HG03175 (cell line): Measurements from ENCODE around the gene RAP1GAP2.
"Not testable (repeated sequence)": the region's sequence is repeated elsewhere in the genome, so short reads cannot be mapped to it uniquely, and the experiment has no call there.

Experiments
- ATAC-seq: cut with Tn5 transposase; IDR thresholded peaks from one replicate; pipeline ENCODE4 v1.9.1; 2021; ENCODE audit warnings: mild to moderate bottlenecking, moderate library complexity; ENCODE audit not compliant: unreplicated experiment

Gene RAP1GAP2

DNA sequence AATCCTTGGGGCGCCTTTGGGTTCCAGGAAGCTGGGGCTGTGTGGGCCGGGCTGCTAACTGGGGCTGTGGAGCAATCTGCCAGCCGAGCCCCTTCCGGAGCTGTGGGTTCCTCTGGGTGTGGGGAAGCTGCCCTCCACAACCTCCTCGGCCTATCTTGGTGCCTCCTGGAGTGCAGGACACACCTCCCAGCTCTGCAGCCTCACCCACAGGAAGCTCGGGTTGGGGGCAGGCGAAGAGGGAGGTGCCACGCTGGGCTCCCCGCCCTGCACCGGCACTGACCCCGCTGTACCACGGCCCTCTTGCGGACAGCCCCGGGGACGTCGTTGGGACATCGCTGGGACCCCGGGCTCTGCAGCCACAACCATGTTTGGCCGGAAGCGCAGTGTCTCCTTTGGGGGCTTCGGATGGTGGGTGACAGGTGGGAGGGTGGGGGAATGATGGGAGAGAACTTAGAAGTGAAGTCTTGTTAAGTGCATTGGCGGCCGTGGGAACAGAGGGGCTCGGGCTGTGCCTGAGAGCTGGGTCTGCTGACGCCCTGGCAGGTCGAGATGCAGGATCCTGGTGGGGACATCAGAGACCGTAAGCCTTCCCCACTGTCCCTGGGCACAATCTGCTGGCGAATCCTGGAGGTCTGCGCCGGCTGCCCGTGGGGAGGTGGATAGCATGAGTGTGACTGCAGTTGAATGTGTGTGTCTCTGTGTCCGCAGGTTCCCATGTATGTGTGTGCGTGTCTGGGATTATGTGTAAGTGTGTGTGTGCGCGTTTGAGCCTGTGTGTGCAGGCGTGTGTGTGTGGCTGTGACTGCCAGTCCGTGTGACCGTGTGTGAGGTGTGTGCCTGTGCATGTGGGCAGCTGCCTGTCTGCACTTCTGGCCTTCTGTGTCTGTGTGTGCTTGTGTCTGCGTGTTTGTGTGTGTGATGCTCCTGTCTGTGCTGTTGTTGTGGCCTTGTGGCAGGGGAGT is at the start of gene RAP1GAP2:
RAP1GAP2 (plus strand) TSS at position 275 of the 962 bp plus-strand sequence; CDS start at position 365, 90 bp downstream.
- ATAC-seq = no peak

DNA sequence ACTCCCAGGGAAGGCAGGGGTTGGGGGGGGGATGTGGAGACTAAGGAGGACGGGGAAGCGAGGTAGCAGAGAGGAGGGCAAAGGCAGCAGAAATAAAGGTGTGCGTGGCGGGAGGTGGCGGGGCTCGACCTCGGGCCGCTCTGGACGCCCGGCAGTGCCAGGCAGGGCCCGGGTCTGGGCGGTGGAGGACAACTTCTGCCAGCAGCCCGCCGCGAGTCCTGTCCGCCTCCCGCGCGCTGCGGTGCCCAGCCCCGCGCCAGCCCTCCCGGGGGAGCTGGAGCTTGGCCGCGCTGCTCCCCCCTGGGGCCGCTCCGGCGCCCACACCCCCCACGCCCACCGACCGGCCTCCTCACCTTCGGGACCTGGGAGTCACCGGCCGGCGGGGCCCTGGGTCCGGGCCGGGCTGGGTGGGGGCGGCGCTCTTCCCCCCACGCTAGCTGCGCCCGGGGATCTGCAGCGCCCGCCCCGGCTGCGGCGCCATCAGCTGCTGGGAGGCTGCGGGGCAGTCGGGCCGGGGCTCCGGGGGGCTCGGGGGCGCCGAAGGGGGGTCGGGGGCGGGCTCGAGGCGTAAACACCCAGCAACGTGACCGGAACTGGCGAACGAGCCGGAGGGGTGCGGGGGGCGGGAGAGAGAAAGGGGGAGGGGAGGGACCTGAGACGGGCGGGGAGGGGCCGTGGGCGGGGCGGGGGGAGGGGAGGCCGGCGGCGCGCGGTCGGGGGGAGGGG is 47.0 kb upstream of the RAP1GAP2 start, which contains the start of gene CCDC92B:
CCDC92B (minus strand) TSS at position 595 of the 726 bp plus-strand sequence. CDS start 14,507 bp downstream, outside the sequence.
- ATAC-seq = no peak

DNA sequence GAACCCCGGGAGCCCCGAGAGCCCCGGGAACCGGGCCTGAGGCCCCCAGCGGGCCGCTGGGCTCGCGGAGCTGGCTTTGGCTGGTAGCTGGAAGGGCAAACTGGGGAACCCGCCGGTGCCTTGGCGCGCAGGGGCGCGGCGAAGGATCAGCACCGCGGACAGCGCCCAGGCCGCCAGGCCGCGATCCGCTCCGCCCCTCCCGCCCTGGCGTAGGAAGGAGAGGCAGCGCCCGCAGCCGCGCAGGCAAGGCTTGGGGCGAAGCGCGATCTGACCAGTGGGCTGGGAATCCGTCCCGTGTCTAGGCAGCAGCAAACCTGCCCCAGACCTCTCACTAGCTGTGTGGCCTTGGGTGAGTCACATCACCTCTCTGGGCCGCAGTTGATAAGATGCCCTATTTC is 46.5 kb upstream of the RAP1GAP2 start:
- no peak for ATAC-seq

DNA sequence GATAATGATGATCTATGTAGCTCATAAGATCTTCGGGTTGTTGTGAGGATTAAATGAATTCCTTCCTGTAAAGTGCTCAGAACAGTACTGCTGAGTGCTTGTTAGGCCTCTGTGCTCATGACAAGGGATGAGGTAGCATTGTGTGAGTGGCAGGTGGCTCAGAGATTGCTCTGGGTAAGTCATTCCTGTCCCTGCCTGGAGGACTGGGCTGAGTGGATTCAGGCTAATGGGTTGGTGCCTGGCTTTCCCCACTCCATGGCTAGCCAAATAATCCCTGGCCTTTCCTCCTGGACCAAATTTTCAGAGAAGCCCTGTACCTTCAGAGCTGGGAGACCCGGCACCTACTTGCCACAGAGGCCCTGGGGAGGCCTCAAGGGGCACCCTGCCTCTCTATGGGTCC is 45.5 kb upstream of the RAP1GAP2 start:
- ATAC-seq = no peak

DNA sequence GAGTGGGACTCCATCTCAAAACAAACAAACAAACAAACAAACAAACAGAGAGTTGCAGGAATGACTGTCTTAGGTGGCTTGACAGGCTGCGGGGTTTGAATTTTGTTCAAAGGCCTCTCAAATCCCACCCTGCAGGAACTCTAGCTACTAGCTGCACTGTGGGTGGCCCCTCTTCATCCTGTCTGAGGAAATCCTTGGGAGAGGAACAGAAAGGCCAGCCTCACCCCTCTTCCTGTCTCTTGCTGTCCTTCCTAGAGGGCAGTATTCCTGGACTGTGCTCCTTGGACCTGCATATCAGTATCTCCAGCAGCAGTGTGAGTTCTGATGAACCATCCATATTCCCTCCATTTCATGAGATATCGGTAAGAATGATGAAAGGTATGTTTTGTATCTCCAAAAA is 44.7 kb upstream of the RAP1GAP2 start:
- ATAC-seq = no peak

DNA sequence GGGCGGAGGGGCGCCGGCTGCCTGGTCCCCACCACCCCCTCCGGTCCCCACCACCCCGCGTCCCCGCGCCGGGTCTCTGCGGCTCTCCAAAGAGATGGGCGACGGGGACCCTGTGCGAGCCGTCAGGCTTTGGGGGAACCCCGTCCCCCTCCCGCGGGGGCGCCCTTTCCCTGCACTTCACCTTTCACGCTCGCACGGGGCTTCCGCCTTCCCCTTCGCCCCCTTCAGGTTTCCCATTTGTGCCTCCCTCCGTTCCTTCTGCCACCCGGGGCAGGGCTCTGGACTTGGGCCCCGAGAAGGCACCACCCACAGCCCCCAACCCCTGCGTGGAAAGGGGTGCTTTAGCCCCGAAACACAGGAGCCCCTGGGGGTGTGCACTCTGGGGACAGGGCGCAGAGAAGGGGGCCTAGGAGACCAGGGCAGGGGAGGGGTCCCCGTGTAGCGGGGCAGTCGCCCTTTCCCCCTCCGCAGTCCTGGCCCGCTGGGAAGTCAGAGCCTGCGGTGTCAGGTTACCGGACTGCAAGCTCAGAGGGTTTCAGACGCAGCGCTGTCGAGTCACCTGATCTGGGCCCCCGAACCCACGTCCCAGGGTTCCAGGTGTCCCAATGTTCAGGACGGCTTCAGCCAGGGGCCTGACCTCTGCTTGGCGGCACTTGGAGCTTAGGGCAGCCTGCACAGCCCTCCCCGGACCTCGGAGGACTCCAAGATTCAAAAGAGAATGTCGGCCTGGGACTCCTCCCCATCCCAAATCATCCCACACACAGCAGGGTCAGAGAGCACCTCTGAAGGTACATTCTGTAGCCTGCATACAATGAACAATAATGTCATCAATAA is 40.1 kb upstream of the RAP1GAP2 start:
- no peak for ATAC-seq

DNA sequence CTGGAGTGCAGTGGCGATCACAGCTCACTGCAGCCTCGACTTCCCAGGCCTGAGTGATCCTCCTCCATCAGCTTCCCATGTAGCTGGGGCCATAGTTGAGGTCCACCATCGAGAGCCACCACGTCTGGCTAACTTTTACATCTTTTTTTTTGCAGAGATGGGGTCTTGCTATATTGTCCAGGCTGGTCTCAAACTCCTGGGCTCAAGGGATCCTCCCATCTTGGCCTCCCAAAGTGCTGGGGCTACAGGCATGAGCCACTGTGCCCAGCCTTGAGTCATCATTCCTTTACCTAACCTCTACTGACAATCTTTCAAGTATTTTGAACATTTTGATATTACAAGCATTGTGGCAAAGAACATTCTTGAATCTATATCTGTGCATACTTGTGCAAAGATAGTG is 37.4 kb upstream of the RAP1GAP2 start:
- ATAC-seq = no peak

DNA sequence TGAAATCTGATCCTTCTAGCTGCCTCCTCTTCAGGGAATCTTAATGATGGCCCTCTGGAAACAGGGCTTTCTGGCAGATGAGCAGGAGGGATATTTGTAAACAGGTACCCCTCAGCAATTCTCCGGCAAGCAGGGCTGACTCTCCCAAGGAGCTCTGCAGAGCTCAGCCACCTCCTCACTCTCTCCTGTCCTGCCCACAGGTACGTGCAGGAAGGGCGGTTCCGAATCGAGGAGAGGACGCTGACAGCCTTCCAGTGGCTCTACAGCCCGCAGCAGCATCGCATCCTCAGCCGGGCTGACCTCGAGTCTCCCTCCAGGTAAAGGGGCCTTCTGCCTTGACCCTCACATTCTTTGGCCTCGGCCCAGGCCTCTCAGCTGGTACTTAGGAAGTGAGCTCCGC is 26.1 kb upstream of the RAP1GAP2 start:
- ATAC-seq = no peak

DNA sequence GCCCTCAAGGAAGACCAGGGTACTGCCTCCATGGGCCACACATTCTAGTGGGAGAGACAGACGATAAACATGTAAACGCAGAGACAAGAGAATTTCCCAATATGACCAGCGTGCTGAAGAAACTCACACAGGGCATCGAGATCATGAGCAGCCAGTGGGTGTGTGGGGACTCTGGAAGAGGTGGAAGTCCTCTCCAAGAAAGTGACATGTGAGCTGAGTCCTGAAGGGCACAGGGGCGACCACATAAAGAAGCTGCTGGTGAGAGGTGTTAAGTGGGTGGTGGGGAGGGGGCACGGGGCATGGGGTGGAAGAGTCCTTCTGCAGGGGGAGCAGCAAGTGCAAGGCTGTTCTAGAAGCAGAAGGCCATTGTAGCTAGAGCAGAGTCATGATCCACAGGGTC is 21.0 kb upstream of the RAP1GAP2 start:
- ATAC-seq = no peak

DNA sequence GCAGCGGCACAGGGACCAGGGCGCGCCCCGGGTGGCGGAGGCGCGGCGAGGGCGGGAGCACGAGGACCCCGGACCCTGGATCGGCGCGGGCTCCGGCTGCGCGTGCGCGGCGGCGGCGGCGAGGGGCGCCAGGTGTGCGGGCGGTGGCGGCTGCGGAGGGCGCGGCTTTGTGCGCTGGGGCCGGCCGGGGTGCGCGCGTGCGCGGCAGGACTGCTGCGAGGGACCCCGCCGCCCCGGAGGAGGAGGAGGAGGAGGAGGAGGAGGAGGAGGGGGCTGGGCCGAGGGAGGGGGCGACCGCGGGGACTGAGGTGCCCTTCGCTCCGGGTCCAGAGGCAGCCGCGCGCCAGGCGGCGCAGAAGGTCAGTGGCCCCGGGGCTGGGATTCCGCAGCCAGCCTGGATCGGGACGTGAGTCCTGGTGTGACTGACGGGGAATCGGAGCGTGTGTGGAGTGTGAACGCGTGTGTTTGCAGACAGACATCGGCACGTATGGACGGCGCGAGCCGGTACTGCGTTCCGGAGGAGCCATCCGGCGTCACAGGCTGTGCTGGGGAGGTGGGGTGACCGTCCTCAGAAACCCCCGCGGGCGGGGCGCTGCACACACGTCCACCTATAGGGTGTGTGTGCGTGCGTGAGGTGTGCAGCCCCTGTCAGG is 19.5 kb upstream of the RAP1GAP2 start:
- ATAC-seq = no peak

DNA sequence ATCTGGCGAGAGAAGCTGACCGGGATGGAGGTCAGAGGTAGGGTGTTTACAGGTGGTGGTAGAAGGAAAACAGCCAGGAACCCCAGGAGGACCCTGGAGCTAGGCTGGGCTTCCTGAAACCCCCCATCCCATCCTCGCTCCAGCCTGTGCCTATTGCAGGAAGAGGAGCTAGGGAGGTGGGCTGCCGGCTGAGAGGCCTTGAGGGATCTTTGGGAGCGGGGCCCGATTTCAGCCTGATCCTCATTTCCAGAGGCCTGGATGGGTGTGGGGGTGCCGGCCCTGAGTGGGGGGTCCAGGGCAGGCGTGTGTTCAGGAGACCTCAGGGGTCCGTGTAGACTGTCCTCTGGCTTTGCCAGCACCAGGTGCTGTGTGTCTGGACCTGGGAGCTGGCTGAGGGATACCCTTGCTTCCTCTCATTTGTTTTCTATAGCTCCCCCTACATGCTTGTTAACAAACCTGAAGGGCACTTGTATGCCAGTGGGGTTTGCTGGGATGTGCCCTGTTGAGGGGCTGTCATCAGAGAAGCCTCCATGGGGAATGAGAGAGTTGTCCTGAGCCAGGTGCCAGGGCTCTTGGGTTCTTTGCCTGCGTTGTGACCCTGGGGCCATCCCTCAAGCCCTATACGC is 18.9 kb upstream of the RAP1GAP2 start:
- ATAC-seq = no peak

DNA sequence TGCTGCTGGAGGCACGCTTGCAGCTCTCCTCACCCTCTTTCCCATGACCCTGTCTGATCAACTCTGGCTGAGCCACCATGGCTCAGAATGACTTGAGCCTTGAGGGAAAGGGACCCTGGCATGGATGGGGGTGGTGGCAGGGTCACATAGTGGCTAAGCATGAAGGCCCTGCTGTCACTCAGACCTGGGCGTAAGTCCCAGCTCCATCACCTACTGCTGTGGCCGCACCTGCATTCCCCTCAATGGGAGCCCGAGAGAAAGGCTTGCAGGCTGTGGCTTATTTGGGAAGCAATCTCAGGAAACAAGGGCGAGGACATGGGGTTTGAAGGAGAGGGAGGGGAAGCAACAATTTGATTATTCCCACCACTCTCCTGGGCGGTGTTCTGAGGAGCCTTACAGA is 17.7 kb upstream of the RAP1GAP2 start:
- ATAC-seq = no peak

DNA sequence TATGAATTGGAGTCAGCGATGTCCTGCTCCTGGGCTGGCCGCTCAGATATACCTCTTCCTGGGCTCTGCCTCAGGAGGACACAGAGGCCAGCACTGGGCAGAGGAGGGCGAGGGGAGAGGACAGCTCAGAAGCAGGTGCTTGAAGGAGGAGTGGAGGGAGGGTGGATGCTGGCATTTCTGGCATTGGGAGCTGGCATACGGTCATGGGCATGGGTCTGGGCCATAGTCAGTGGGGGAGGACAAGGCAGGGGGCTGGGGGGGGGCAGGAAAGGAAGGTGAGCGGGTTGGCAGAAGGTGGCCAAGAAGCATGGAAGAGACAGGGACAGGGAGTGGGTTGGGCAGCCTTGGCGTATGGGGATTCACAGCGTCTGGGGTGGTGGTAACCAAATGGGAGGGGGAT is 16.7 kb upstream of the RAP1GAP2 start:
- ATAC-seq = no peak

DNA sequence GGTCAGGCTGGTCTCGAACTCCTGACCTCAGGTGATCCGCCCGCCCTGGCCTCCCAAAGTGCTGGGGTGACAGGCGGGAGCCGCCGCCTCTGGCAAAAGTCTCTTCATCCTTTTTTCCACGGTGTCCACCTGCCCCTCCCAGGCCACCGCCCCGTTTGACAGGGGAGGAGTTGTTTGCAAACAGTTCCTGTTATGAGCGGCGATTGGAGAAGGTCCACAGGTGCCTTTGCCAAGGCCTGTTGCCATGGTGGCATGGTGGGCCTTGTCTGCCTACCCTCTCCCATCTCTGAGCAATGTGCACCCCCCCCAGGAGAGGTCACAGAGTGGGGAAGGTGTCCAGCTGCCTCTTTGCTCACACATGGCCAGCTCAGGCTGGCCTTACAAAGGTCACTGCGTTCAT is 16.0 kb upstream of the RAP1GAP2 start:
- no peak for ATAC-seq

DNA sequence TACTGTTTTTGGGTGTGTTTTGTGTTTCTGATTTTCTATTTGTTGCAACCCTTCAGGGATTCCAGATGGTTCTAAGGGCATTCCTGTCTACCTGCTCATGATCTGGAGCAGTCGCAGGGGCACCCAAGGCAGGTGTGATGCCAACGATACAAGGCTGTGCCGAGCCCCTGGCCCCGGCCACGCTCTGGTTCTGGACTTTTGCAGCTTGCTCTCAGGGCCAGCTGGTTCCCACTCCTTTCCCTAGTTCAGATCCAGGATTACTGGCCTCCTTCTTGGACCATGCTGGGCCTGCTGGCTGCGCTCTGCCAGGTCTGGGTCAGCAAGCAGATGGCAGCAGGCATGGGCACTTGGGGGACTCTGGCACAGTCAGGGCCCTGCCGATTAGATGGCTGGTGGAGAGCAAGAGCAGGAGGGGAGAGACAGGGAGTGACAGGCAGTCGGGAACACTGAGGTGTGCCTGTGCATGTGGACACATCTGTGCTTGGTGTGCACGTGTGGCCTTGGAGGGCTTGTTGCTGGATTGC is 15.2 kb upstream of the RAP1GAP2 start:
- ATAC-seq = no peak

DNA sequence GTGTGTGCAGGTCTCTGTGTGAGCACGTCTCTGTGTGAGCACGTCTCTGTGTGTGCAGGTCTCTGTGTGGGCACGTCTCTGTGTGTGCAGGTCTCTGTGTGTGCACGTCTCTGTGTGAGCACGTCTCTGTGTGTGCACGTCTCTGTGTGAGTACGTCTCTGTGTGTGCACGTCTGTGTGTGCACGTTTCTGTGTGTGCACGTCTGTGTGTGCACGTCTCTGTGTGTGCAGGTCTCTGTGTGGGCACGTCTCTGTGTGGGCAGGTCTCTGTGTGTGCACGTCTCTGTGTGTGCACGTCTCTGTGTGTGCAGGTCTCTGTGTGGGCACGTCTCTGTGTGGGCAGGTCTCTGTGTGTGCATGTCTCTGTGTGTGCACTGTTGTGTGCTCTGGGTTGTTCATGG is 14.6 kb upstream of the RAP1GAP2 start:
- not testable (repeated sequence) for ATAC-seq

DNA sequence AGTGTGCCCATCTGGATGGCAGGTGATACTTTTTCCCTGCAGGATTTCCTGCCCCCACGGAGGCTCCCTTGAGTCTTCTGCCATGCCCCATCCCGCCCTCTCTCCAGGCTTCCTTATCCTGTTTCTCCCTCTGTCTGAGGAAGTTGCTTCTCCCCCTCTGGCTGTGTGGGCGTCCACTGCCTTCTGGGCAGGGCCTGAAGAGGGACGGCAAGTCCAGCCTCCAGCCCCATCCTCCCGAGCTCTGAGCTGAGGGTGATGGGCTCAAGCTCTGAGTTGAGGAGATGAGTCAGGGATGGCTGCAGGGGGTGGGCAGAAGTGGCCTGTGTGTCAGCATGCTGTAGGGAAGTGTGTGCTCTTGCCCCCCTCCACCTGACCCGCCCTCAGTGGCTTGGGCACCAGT is 14.2 kb upstream of the RAP1GAP2 start:
- ATAC-seq = no peak

DNA sequence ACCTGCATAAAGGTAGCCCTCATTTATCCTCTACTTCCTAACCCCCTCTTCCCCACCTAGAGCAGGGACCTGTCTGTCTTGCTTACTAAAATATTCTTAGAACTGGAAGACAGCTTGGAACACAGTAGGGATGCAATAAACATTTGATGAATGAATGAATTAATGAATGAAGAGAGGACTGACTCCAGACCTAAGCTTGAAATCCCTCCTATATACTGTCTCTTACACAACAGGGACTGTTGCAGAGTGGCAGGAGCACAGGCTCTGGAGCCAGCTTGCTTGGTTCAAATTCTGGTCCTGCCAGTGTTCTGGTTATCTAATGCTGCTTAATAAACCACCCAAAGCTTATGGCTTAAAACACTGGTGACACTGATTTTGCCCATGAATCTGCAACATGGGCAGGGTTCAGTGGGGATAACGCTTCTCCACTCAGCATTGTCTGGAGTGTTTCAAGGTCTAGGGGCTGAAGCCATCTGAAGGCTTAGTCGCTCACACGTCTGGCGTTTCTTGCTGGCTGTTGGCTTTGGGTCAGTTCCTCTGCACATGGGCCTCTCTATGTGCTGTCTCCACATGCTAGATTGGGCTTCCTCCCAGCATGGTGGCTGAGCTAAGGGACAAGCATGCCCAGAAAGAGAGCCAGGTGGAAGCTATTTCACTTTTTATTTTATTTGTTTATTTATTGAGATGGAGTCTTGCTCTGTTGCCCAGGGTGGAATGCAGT is 12.8 kb upstream of the RAP1GAP2 start:
- ATAC-seq = no peak

DNA sequence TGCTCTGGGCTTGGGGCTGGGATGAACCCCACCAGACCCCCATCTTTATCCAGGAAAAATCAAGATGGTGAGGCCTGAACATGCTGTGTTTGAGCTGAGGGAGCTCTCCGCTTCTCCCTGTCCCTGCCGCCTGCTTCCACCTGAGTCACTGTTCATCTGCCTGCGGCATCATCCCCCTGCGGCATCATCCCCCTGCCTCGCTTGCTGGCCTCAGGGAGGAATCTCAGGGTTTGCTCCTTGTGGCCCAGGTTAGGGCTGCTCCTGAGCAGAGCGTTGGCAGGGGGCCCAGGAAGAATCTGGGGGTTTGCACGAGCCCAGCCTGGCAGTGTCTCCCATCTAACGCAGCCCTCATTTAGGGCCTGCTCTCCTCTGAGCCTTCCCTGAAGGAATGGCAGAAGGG is 11.4 kb upstream of the RAP1GAP2 start:
- no peak for ATAC-seq
